NCI-H2227 treated with DMSO at 0.1 percent for 48 hours (cell line): Measurements from ENCODE around the gene L1CAM.

Experiments
- DNase-seq: peaks from one replicate; lab custom pipeline; 2025; lab: John Stamatoyannopoulos, UW

The L1CAM gene

DNA sequence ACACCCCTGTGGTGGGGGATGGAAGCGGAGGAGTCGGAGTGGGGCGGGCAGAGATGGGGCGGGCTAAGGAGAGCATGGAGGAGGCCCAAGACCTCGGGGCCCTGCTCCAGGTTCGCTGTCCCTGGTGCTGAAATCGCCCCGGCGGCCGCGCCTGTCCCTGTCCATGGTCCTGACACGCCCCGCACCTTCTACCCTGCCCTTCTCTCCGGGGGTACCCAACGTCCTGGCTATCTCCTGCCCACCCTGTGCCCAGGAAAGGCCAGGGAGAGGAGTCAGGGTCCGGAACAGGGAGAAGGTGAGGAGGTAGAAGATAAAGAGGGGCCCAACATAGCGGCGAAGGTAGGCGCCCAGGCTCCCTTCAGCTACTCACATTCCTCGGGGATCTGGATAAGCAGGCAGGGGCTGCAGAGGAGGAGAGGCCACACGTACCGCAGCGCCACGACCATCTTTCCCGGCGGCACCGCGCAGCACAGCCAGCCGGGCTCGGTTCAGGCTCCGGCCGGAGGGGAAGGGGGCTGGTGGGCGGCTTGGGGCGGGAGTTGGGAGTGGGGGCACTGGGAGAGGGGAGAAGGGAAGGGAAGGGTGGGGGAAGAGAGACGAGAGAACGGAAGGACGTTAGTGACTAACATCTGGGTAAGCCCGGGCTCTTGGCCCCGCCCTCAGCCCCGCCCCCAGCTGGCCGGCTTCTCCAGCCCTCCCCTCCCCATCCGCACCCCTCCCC is 10.4 kb downstream of the L1CAM start:
- DNase-seq, result peak; percentile 46

DNA sequence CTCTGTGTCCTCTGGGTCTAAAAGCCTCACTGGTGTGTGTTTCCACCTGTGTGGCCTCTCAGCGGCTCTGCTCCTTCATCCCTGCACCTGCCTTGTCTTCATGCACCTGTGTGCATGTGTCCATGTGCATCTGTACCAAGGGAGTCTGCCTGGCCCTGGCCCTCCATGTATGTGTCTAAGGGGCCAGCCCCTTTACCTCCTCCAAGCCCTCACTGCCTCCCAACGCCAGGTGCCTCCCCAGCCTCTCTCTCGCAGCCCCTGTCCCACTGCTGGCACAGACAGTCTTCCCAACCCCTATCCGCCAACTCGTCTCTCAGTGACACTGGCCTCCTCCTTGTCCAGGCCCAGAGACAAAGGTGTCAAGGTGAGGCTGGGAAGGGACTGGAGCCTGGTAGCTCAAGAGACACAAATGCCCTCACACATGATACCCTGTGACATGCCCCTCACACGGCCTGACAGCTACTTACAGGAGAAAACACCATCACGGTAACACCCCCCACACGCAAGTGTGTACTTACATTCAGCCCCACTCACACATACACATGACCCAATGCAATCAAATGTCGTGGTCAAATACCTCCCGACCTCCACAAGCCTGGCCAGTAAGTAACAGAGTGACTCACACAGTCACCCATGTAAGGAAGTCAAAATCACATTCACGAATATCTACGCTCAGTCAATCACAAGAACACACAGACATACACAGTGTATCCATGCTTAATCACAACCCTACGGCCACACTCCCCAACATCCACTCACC is 11.4 kb downstream of the L1CAM start:
- no peak for DNase-seq

DNA sequence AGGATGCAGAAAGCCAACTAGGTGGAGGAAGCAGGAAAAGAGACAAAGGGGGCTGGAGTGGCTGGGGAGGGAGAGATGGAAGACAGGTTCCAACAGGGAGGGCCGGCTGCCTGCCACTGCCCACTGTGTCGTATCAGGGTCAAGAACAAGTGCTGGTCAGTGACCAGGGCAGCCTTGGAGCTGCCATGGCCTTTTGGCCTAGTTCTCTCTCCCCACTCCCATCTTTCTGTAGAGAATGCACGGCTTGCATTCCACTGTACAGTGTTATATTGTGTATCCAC is 11.9 kb downstream of the L1CAM start:
- no peak for DNase-seq

- peak; percentile 16 for DNase-seq
These were observed 12.5 kb downstream of the L1CAM start for GRCh38 chrX:153873282-153874084.

DNA sequence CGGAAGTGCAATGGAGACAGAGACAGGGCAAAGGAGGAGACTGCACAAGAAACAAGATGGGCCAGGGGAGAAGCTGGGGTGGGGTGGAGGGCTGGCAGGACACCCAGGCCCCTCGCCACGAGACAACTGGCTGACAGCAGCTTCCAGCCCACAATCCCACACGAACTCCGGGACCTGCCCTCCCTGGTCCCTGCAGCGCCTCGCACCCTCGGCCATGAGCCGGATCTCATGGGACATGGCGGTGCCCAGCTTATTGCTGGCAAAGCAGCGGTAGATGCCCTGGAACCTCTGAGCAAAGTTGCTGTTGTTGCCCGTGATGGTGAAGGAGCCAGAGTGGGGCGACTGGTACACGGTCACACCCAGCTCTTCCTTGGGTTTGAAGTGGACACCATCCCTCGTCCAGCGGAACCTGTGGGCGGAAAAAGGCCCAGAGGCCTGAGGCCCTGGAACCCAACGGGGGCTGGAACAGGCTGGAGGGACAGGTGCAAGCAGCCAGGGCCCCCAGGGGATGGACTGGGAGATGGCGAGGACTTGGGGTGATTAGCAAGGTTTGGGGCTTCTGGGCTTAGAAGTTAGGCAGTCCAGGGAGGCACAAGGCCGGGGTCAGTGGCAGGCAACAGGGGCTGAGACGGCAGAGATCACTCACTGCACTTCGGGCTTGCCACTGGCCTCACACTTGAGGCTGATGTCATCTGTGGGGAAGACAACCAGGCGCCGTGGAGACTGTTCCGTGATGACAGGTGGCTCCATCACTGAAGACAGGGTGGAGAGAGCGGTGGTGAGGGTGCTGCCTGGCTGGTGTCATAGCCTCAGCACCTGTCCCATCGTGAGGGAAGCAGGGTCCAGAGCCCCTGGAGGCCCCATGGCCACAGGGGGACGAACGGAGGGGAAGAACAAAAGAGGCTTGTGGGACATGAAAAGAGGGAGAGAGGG is 13.8 kb downstream of the L1CAM start:
- no peak for DNase-seq

- DNase-seq, result peak; percentile 48
These were observed 14.5 kb downstream of the L1CAM start for GRCh38 chrX:153871451-153871850.

GRCh38 chrX:153870791-153871360 is 15.1 kb downstream of the L1CAM start:
- DNase-seq, result no peak

- DNase-seq, result no peak
These were observed 15.7 kb downstream of the L1CAM start for GRCh38 chrX:153870288-153870690.

DNA sequence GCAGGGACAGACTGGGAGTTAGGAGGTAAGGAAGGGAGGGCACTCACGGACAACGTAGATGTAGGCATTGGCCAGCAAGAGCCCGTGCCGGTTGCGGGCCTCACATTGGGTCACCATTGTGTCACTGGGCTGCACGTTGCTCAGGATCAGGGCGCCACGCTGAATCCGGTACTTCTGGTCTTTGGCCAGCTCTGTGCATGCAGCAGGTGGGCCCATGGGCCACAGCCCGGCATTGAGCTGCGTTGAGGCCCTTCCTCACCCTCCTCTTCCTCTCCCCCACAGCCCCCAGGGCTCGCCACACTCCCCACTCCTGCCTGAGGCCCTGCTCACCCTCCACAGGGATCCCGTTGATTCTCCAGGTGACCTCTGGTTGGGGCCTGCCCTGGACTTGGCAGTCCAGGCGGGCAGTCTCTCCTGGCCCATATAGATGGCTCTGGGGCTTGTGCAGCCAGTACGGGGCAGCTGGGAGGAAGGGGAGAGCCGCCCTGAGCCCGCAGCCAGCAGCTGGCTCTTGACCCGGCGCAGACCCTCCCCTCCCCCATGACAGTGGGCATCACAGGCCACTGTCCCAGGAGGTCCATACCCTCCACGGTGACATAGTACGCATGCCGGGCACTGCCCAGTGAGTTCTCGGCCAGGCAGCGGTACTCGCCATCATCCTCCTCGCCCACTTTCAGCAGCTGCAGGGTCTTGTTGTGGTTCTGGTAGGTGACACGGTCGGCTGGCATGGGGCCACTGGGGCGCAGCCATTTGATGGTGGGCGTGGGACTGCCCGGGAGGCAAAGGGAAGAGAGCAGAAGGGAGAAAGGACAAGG is 16.3 kb downstream of the L1CAM start:
- DNase-seq, result no peak

GRCh38 chrX:153868576-153869472 is 17.1 kb downstream of the L1CAM start:
- no peak for DNase-seq

DNA sequence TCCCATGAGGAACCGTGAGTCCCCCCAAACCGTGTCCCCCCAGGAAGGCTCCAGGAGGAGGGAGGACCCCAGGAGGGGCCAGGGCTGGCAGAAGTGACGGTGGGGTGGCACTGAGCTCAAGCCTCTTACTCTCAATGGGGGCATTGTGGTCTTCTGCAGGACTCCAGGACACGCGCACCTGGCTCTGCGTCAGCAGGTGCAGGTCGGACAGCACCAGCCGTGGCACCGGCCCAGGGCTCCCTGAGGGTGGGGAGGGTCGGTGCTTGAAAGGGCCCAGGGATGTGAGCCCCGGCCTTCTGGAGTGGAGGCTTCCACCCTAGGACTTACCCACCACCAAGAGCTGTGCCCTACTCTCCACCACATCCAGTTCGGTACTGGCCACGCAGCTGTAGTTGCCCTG is 18.3 kb downstream of the L1CAM start:
- DNase-seq, result no peak

GRCh38 chrX:153867139-153867538 is 18.8 kb downstream of the L1CAM start:
- DNase-seq, result no peak

DNA sequence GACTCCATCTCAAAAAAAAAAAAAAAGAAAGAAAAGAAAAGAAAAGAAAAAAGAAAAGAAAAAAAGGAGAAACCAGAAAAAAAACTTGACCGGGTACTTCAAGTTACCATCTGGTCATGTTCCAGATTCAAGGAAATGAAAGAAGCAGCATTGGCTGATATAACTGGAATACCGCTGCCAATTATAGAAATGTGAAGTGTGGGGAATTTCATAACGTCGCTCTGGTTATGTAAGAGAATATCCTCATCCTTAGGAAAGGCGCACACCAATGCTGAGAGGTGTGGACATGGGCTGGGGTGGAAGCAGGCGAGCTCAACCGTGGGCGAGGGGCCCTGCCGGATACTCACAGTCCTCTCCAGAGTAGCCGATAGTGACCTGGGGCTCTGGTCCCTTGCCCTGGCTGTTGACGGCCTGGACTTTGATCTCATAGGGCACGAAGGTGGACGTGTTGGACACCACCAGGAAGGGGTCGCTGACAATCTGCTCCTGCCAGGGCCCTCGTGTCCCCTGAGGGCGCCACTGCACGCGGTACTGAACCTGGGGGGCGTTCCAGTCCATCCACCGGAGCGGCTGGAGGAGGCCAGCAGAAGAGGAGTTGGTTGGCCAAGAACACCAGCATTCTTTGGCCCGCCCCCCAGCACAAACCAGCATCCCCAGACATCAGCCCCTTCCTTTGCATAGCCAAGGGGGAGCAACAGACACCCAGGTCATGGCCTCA is 19.5 kb downstream of the L1CAM start:
- DNase-seq, result no peak

DNA sequence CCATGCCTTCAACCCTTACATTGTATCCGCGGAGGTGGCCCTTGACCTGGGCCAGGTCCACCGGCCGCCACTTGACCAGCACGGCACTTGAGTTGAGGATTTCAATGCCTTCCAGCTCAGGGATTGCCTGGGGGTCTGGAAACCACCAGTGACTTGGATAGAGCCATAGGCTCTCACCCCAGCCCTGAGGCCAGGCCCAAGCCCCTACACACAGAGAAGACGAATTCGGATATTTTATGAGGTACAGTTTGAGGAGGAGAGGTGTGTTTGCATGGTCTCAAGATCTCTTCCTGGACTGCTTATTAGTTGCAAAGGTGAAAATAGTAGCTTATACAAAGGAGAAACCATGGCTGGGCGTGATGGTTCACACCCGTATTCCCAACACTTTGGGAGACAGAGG is 20.3 kb downstream of the L1CAM start:
- no peak for DNase-seq

GRCh38 chrX:153865321-153865580 is 20.7 kb downstream of the L1CAM start:
- no peak for DNase-seq

DNA sequence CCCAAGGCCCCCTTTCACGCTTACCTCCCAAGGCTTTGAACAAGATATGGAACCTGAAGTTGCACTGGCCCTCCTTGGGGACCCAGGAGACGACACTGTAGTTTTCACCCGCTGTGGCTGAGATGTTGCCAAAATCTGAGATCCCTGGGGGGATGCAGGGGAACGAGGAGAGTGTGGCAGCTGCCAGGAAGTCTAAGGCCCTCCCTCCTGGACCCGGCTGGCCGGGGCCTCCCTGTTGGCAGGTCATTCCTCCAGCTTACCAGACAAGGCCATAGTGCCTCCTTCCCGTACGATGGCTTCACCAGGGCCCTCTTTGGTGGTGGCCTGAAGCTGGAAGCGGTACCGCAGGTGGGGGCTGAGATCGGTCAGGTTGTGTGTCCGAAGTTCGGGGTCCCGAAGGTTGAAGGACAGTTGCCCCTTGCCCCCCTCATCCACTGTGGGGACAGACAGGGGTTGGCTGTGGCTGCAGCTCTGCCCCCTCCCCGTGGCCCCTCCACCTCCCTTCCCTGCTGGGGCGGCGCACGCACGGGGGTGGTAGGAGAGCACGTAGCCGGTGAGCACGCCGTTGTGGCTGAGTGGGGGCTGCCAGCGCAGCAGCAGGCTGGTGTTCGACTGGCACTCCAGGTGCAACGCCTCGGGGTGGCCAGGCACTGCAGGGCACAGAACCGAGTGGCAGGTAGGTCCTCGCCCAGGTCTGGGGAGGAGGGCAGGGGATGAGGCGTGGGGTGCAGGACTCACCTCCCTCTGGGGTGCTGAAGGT is 21.2 kb downstream of the L1CAM start:
- DNase-seq, result no peak

- no peak for DNase-seq
These were observed 21.9 kb downstream of the L1CAM start for GRCh38 chrX:153864101-153864500.

DNA sequence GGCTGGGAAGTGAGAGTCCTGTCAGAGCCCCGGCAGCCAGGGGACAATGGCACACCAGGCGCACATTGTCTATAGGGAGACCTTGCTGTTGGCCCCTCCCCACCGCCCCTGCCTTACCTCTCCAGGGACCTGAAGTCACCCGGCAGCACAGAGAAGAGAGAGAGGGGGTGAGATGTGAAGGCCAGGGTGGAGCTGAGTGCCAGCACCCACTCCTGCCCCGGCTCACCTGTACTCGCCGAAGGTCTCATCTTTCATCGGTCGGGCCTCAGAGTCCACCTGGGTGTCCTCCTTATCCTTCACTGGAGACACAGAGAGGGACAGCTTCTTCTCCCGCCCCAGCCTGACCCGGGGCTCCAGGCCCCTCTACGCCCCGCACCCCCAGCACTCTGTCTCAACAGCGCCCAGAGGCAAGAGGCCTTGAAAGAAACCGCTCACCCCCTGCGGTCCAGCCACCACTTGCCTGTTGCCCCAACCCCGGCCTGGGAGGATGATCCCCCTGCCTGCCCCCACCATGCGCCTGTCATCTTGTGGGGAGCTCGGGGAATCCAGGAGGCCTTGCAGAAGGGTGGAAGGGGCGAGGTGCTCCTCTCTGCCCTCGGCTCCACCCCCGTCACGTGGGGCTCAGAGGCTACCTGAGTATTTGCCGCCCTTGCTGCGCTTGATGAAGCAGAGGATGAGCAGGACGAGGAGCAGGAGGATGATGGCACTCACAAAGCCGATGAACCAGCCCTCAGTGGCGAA is 22.6 kb downstream of the L1CAM start:
- DNase-seq, result no peak
